ENCODE data around the gene ATG14.

The ATG14 gene

GRCh38 chr14:55374771-55375170 is 36.9 kb downstream of the ATG14 start:
- H3K4me3 ChIP-seq (ENCODE audit: control insufficient read depth, low read depth, low read length), result no peak overlapping the region
- TF ChIP-seq CTCF (conservative IDR thresholded peaks at IDR 0.05; ENCODE audit: control insufficient read depth, insufficient read depth, low read depth, low read length), result no peak
- no peak for DNase-seq (ENCODE audit: low read depth)

- no peak overlapping the region for H3K4me3 ChIP-seq (ENCODE audit: control insufficient read depth, low read depth, low read length)
- TF ChIP-seq CTCF (conservative IDR thresholded peaks at IDR 0.05; ENCODE audit: control insufficient read depth, insufficient read depth, low read depth, low read length), result no peak
- peak; percentile 53 for DNase-seq (ENCODE audit: low read depth)
These were observed 37.6 kb downstream of the ATG14 start for GRCh38 chr14:55373784-55374705.

- no peak for TF ChIP-seq CTCF (conservative IDR thresholded peaks at IDR 0.05; ENCODE audit: control insufficient read depth, insufficient read depth, low read depth, low read length)
- H3K4me3 ChIP-seq (ENCODE audit: control insufficient read depth, low read depth, low read length), result no peak overlapping the region
- no peak for DNase-seq (ENCODE audit: low read depth)
These were observed 38.8 kb downstream of the ATG14 start for GRCh38 chr14:55372825-55373224.

DNA sequence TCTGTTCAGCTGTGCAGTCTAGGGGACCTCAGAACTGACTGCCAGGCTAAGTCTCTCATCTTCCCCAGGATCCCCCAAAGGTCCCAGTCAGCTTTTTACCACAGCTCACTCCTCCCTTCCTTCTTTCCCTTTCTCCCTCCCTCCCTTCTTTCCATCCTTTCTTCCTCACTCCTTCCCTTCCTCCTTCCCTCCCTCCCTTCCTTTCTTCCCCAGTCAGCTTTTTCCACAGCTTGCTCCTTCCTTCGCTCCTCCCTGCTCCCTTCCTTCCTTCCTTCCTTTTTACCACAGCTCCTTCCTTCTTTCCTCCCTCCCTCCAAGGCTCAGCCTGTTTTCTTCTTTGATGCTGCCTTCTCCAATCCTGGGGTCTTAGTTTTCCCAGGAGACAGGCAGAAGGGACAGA is 39.2 kb downstream of the ATG14 start:
- H3K4me3 ChIP-seq (ENCODE audit: control insufficient read depth, low read depth, low read length), result no peak overlapping the region
- DNase-seq (ENCODE audit: low read depth), result no peak
- TF ChIP-seq CTCF (conservative IDR thresholded peaks at IDR 0.05; ENCODE audit: control insufficient read depth, insufficient read depth, low read depth, low read length), result no peak

GRCh38 chr14:55370883-55371455 is 40.7 kb downstream of the ATG14 start:
- no peak for TF ChIP-seq CTCF (conservative IDR thresholded peaks at IDR 0.05; ENCODE audit: control insufficient read depth, insufficient read depth, low read depth, low read length)
- no peak overlapping the region for H3K4me3 ChIP-seq (ENCODE audit: control insufficient read depth, low read depth, low read length)
- no peak for DNase-seq (ENCODE audit: low read depth)

GRCh38 chr14:55366271-55366670 is 45.4 kb downstream of the ATG14 start:
- no peak overlapping the region for H3K4me3 ChIP-seq (ENCODE audit: control insufficient read depth, low read depth, low read length)
- peak; percentile 77 for DNase-seq (ENCODE audit: low read depth)
- no peak for TF ChIP-seq CTCF (conservative IDR thresholded peaks at IDR 0.05; ENCODE audit: control insufficient read depth, insufficient read depth, low read depth, low read length)
